ENCODE results near the gene CCDC194. TPM values are rescaled to one million over a fixed set of nuclear protein-coding genes. Genes with fewer than 3 reads are reported as not detected.

Gene CCDC194
- total RNA-seq, 3 donors from 2014 or later: 0.53 to 0.54 TPM; not detected in 1

DNA sequence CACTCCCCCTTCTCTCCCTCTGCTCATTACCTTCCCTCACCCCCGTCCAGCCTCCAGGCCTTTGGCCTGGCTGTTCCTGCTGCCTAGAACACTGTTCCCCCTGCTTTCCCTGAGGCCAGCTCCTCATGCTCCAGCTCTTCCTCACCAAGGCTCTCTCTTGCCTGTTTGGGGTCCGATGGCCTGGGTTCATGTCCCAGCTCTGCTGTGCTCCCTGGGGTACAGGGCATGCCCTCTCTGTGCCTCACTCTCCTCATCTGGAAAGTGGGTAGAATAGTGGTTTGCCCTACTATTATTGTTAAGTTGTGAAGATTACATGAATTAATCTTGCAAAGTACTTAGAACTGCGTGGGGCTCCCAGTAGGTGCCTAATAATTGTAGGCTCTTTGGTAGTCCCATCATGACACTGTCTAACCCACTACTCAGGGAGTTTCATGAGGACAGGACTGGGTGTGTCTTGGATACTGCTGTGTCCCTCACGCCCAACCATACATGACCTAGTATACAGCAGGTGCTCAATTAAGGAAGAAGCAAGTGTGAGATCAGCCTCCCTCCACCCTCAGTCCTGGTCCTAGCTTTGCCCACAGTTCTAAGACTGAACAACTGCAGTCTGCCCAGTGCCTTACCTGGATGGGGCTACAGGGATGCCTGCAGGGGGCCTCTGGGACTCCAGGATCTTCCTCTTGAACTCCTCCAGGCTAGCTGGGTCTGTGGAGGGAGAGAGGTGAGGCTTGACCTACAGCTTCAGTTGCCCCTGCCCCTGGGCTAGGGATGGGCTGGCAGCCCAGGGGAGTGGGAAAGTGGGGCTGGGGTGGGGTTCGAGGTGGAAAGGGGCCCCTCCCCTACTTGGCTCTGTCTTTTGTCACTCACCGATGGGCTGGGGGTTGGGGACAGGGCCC is 33.8 kb downstream of the CCDC194 start:
- no peak overlapping the region for H3K4me3 ChIP-seq
- H3K36me3 ChIP-seq (ENCODE audit: low read depth): no peaks in the 10 kb centered on the region
- TF ChIP-seq, protein P1, sequence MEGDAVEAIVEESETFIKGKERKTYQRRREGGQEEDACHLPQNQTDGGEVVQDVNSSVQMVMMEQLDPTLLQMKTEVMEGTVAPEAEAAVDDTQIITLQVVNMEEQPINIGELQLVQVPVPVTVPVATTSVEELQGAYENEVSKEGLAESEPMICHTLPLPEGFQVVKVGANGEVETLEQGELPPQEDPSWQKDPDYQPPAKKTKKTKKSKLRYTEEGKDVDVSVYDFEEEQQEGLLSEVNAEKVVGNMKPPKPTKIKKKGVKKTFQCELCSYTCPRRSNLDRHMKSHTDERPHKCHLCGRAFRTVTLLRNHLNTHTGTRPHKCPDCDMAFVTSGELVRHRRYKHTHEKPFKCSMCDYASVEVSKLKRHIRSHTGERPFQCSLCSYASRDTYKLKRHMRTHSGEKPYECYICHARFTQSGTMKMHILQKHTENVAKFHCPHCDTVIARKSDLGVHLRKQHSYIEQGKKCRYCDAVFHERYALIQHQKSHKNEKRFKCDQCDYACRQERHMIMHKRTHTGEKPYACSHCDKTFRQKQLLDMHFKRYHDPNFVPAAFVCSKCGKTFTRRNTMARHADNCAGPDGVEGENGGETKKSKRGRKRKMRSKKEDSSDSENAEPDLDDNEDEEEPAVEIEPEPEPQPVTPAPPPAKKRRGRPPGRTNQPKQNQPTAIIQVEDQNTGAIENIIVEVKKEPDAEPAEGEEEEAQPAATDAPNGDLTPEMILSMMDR (IDR thresholded peaks at IDR 0.05): no peak
- no peaks in the 10 kb centered on the region for H3K4me1 ChIP-seq (ENCODE audit: low read depth)
- ATAC-seq (no peak), DNase-seq (no peak)
- intact Hi-C loops (cut with DNase I, micrococcal nuclease): no loop called here
- H3K9me3 ChIP-seq: no peaks in the 10 kb centered on the region

DNA sequence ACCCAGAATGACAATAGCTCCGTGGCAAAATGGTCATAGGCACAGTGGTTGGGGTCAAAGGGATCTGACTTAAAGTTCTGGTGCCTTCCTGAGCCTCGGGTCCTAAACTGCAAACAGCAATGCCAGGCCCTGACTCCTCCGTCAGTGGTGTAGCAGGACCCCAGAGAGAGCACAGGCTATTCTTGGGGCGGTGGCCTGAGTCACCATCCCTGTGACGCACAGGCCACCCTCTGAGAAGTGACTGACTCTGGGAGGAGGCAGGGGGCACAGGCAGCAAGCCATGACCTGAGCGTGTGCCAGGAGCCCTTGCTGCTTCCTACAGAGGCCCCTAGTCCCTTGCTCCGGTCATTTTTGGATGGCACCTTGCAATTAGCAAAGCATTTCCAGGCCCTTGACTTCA is 35.6 kb downstream of the CCDC194 start:
- TF ChIP-seq, protein P1 (IDR thresholded peaks at IDR 0.05): no peak
- ATAC-seq: no peak

DNA sequence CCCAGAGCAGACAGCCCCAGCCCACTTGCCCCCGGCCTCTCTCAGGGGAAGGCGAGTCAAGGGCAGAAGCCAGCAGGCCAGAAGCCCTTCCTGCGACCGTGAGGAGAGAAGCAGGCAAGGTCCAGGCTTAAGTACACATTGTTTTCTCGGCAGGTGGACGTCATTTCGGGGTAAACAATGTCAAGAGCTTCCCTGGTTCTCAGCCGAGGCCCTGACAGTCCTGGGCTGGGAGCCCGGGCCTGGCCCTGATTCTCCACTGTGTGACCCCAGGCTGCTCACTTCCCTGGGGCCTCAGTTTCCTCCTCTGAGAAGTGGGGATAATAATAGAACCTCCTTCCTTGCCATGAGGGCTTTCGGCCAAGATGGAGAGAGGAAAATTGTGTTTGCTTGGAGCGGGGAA is 36.3 kb downstream of the CCDC194 start:
- Histone ChIP-seq H3K4me1 (ENCODE audit: low read depth) (no peaks in the 10 kb centered on the region), H3K9me3 (no peaks in the 10 kb centered on the region), H3K36me3 (ENCODE audit: low read depth) (no peaks in the 10 kb centered on the region), H3K4me3 (no peak overlapping the region)
- intact Hi-C loops (cut with DNase I, micrococcal nuclease): no loop called here
- TF ChIP-seq, protein P1 (IDR thresholded peaks at IDR 0.05): no peak
- ATAC-seq: no peak
- no peak for DNase-seq

More for the DNA sequence above, 35.6 kb downstream of the CCDC194 start:
- no peaks in the 10 kb centered on the region for H3K36me3 ChIP-seq (ENCODE audit: low read depth)
- no peak overlapping the region for H3K4me3 ChIP-seq
- intact Hi-C loops (cut with DNase I, micrococcal nuclease): no loop called here
- no peaks in the 10 kb centered on the region for H3K4me1 ChIP-seq (ENCODE audit: low read depth)
- DNase-seq: no peak
- no peaks in the 10 kb centered on the region for H3K9me3 ChIP-seq

DNA sequence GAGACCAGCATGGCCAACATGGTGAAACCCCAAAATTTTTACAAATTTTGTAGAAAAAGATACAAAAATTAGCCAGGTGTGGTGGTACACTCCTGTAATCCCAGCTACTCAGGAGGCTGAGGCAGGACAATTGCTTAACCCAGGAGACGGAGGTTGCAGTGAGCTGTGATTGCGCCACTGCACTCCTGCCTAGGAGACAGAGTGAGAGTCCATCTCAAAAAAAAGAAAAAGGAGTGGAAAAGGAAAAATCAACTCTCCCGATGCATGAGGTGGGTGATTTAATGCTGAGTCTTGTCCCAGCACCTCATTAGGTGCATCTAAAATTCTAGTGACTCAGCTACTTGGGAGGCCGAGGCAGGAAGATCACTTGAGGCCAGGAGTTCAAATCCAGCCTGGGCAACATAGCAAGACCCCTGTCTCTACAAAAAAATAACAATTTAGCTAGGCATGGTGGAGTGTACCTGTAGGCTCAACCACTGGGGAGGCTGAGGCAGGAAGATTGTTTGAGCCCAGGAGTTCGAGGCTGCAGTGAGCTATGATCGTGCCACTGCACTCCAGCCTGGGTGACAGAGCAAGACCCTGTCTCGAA is 36.8 kb downstream of the CCDC194 start:
- no peaks in the 10 kb centered on the region for H3K36me3 ChIP-seq (ENCODE audit: low read depth)
- no peak for ATAC-seq
- H3K4me3 ChIP-seq: no peak overlapping the region
- TF ChIP-seq, protein P1 (IDR thresholded peaks at IDR 0.05): no peak
- no peaks in the 10 kb centered on the region for H3K9me3 ChIP-seq
- intact Hi-C loops (cut with DNase I, micrococcal nuclease): no loop called here
- no peaks in the 10 kb centered on the region for H3K4me1 ChIP-seq (ENCODE audit: low read depth)
- no peak for DNase-seq

DNA sequence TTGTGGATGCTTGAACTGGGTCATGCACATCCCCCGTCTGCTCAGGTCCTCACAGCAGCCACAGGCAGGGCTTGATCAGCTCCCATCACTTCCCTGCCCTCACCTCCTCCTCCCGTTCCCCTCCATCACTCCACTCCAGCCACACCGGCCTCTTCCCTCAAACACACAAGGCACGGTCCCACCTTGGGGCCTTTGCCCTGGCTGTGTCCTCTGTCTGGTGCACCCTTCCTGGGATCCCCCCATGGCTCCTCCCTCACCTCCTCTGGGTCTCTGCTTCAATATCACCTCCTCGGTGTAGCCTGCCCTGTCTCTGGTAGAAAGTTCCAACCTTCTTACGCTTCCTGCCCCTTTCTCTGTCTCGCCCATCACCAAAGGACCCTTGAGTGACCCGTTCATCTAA is 40.6 kb downstream of the CCDC194 start:
- ATAC-seq (no peak), DNase-seq (no peak)
- intact Hi-C loops (cut with DNase I, micrococcal nuclease): no loop called here
- H3K4me3 ChIP-seq: no peak overlapping the region
- TF ChIP-seq, protein P1 (IDR thresholded peaks at IDR 0.05): no peak
- no peaks in the 10 kb centered on the region for H3K4me1 ChIP-seq (ENCODE audit: low read depth)
- no peaks in the 10 kb centered on the region for H3K36me3 ChIP-seq (ENCODE audit: low read depth)
- no peaks in the 10 kb centered on the region for H3K9me3 ChIP-seq

All from mucosa of descending colon (tissue), 3 donors.